ENCODE measurements around the gene PTGES3L.

The PTGES3L gene

GRCh38 chr17:42979511-42980273, at the start of gene PTGES3L:
TSS of gene PTGES3L (minus strand) at chr17:42980080. CDS start at chr17:42980053, 27 bp downstream.
- TF ChIP-seq EP300 (IDR thresholded peaks at IDR 0.05; ENCODE audit: borderline replicate concordance), result no peak
- TF ChIP-seq NFIC (IDR thresholded peaks at IDR 0.05), result no peak
- TF ChIP-seq CEBPB (IDR thresholded peaks at IDR 0.05), result no peak
- TF ChIP-seq EGR1 (IDR thresholded peaks at IDR 0.05), result no peak
- no peak for TF ChIP-seq TEAD4 (IDR thresholded peaks at IDR 0.05)
- TF ChIP-seq FOXM1 (IDR thresholded peaks at IDR 0.05; ENCODE audit: borderline replicate concordance, low read depth), result no peak
- TF ChIP-seq TCF12 (IDR thresholded peaks at IDR 0.05; ENCODE audit: low read depth), result no peak
- TF ChIP-seq CREB1 (IDR thresholded peaks at IDR 0.05; ENCODE audit: low read depth), result no peak
- no peak for TF ChIP-seq TAF1 (IDR thresholded peaks at IDR 0.05; ENCODE audit: low read depth)
- TF ChIP-seq YY1 (IDR thresholded peaks at IDR 0.05; ENCODE audit: low read depth), result no peak
- no peak for TF ChIP-seq USF1 (IDR thresholded peaks at IDR 0.05)
- TF ChIP-seq REST (IDR thresholded peaks at IDR 0.05; ENCODE audit: low read depth), result no peak
- TF ChIP-seq RAD21 (IDR thresholded peaks at IDR 0.05; ENCODE audit: low read depth), result no peak
- no peak for TF ChIP-seq ZBTB7A (IDR thresholded peaks at IDR 0.05; ENCODE audit: low read depth)
- no peak for TF ChIP-seq MAX (IDR thresholded peaks at IDR 0.05)

- no peak for TF ChIP-seq FOXM1 (IDR thresholded peaks at IDR 0.05; ENCODE audit: borderline replicate concordance, low read depth)
- TF ChIP-seq CREB1 (IDR thresholded peaks at IDR 0.05; ENCODE audit: low read depth), result no peak
- no peak for TF ChIP-seq ZBTB7A (IDR thresholded peaks at IDR 0.05; ENCODE audit: low read depth)
- TF ChIP-seq MAX (IDR thresholded peaks at IDR 0.05), result no peak
- TF ChIP-seq TEAD4 (IDR thresholded peaks at IDR 0.05), result no peak
- no peak for TF ChIP-seq TCF12 (IDR thresholded peaks at IDR 0.05; ENCODE audit: low read depth)
- no peak for TF ChIP-seq CEBPB (IDR thresholded peaks at IDR 0.05)
- no peak for TF ChIP-seq REST (IDR thresholded peaks at IDR 0.05; ENCODE audit: low read depth)
- TF ChIP-seq USF1 (IDR thresholded peaks at IDR 0.05), result no peak
- TF ChIP-seq TAF1 (IDR thresholded peaks at IDR 0.05; ENCODE audit: low read depth), result no peak
- no peak for TF ChIP-seq EP300 (IDR thresholded peaks at IDR 0.05; ENCODE audit: borderline replicate concordance)
- no peak for TF ChIP-seq NFIC (IDR thresholded peaks at IDR 0.05)
- no peak for TF ChIP-seq RAD21 (IDR thresholded peaks at IDR 0.05; ENCODE audit: low read depth)
- no peak for TF ChIP-seq EGR1 (IDR thresholded peaks at IDR 0.05)
- TF ChIP-seq YY1 (IDR thresholded peaks at IDR 0.05; ENCODE audit: low read depth), result no peak
Observed at GRCh38 chr17:43028221-43028861, 48.5 kb upstream of the PTGES3L start.

- TF ChIP-seq ZBTB7A (IDR thresholded peaks at IDR 0.05; ENCODE audit: low read depth) (no peak), CREB1 (IDR thresholded peaks at IDR 0.05; ENCODE audit: low read depth) (no peak), YY1 (IDR thresholded peaks at IDR 0.05; ENCODE audit: low read depth) (no peak), NFIC (IDR thresholded peaks at IDR 0.05) (no peak), USF1 (IDR thresholded peaks at IDR 0.05) (no peak), RAD21 (IDR thresholded peaks at IDR 0.05; ENCODE audit: low read depth) (no peak), TCF12 (IDR thresholded peaks at IDR 0.05; ENCODE audit: low read depth) (no peak), FOXM1 (IDR thresholded peaks at IDR 0.05; ENCODE audit: borderline replicate concordance, low read depth) (no peak), EP300 (IDR thresholded peaks at IDR 0.05; ENCODE audit: borderline replicate concordance) (no peak), TAF1 (IDR thresholded peaks at IDR 0.05; ENCODE audit: low read depth) (no peak), MAX (IDR thresholded peaks at IDR 0.05) (no peak), CEBPB (IDR thresholded peaks at IDR 0.05) (no peak), EGR1 (IDR thresholded peaks at IDR 0.05) (no peak), REST (IDR thresholded peaks at IDR 0.05; ENCODE audit: low read depth) (no peak), TEAD4 (IDR thresholded peaks at IDR 0.05) (no peak)
Observed at GRCh38 chr17:43027091-43028032, 47.5 kb upstream of the PTGES3L start.

Data from Ishikawa (cell line).